SK-N-SH (cell line): ENCODE results near the gene MPDZ. TPM values are rescaled to one million over a fixed set of nuclear protein-coding genes. Genes with fewer than 3 reads are reported as not detected.

Experiments
- CTCF ChIA-PET: fragments of 300-600, 350-600 bp; formaldehyde crosslinking; extraction: SDS; loops from one replicate; lab custom pipeline; 2021; lab: Yijun Ruan, JAX
- POLR2A ChIA-PET: fragments of 350-600 bp; sonication (Branson Sonifier 250); formaldehyde crosslinking; extraction: SDS; loops from one replicate; lab custom pipeline; 2020; ENCODE audit warnings: antibody characterized with exemption, inconsistent platforms; lab: Yijun Ruan, JAX
- DNase-seq: peaks from one replicate; pipeline ENCODE4 v3.0.0; 2012
- H2AFZ ChIP-seq: fragments of 200-600 bp; sonication (generic); 2 replicates; pipeline ENCODE4 v1.8.1; 2016; ENCODE audit warnings: antibody characterized with exemption, mild to moderate bottlenecking, low read depth
- H3F3A ChIP-seq: fragments of 200-600 bp; sonication (generic); replicated peaks from 2 replicates; pipeline ENCODE3; 2016; ENCODE audit warnings: antibody characterized with exemption, mild to moderate bottlenecking; ENCODE audit not compliant: insufficient read depth
- H3K27ac ChIP-seq, 2 experiments: fragments of 200-500 bp in 1 of 2; fragments of 200-600 bp in 1 of 2; sonication (Bioruptor generic) in 1 of 2; sonication (generic), shearing (Covaris generic) in 1 of 2; 2 replicates each; pipeline versions ENCODE4 v1.5.1 to v1.6.1; 2014 to 2016; ENCODE audit warnings: low read depth in 2 of 2, inconsistent platforms in 1 of 2, low read length in 1 of 2, mild to moderate bottlenecking in 1 of 2, mixed read lengths in 1 of 2
- H3K27me3 ChIP-seq: fragments of 200-600 bp; sonication (generic), shearing (Covaris generic); 2 replicates; pipeline ENCODE4 v1.6.1; 2016; ENCODE audit warnings: mixed run types; ENCODE audit not compliant: insufficient read depth
- H3K36me3 ChIP-seq, 2 experiments: fragments of 200-500 bp in 1 of 2; fragments of 200-600 bp in 1 of 2; sonication (Bioruptor generic) in 1 of 2; sonication (generic) in 1 of 2; replicated peaks in 1 of 2; 2 replicates each; pipeline versions ENCODE3 to v1.5.1; 2014 to 2016; ENCODE audit warnings: low read length in 1 of 2, mild to moderate bottlenecking in 1 of 2; ENCODE audit not compliant: insufficient read depth in 2 of 2, control insufficient read depth in 1 of 2
- H3K4me1 ChIP-seq, 2 experiments: fragments of 200-500 bp in 1 of 2; fragments of 200-600 bp in 1 of 2; sonication (Bioruptor generic) in 1 of 2; sonication (generic), shearing (Covaris generic) in 1 of 2; 2 replicates each; pipeline versions ENCODE4 v1.5.1 to v1.6.1; 2014 to 2016; ENCODE audit warnings: low read depth in 1 of 2, low read length in 1 of 2, mixed run types in 1 of 2; ENCODE audit not compliant: insufficient read depth in 2 of 2, control insufficient read depth in 1 of 2
- H3K4me2 ChIP-seq: fragments of 200-600 bp; sonication (generic), shearing (Covaris generic); 2 replicates; pipeline ENCODE4 v1.6.1; 2017; ENCODE audit warnings: mixed run types
- H3K4me3 ChIP-seq, 2 experiments: fragments of 200-500 bp in 1 of 2; fragments of 200-600 bp in 1 of 2; sonication (Bioruptor generic) in 1 of 2; sonication (generic), shearing (Covaris generic) in 1 of 2; 2 replicates each; pipeline versions ENCODE4 v1.5.1 to v1.8.1; 2014 to 2016; ENCODE audit warnings: low read depth in 2 of 2, inconsistent platforms in 1 of 2, low read length in 1 of 2, mild to moderate bottlenecking in 1 of 2, mixed read lengths in 1 of 2, moderate library complexity in 1 of 2
- H3K79me2 ChIP-seq: fragments of 200-600 bp; sonication (generic); 2 replicates; pipeline ENCODE4 v1.8.1; 2017; ENCODE audit warnings: mild to moderate bottlenecking; ENCODE audit not compliant: insufficient read depth
- H3K9ac ChIP-seq: fragments of 200-600 bp; sonication (generic); 2 replicates; pipeline ENCODE4 v1.6.1; 2017; ENCODE audit warnings: mixed run types
- H3K9me2 ChIP-seq: fragments of 200-600 bp; sonication (generic); 2 replicates; pipeline ENCODE4 v1.6.1; 2017; ENCODE audit warnings: mixed run types
- H3K9me3 ChIP-seq: fragments of 200-600 bp; sonication (generic); 2 replicates; pipeline ENCODE4 v1.6.1; 2017; ENCODE audit warnings: mixed run types, mild to moderate bottlenecking, moderate library complexity
- H4K20me1 ChIP-seq: fragments of 200-600 bp; sonication (generic); 2 replicates; pipeline ENCODE4 v1.6.1; 2017; ENCODE audit warnings: mild to moderate bottlenecking, mixed run types; ENCODE audit not compliant: insufficient read depth
- CHD2 ChIP-seq: fragments of 150-350 bp; IDR thresholded peaks from 2 replicates; pipeline ENCODE4 v1.6.1; 2018; ENCODE audit warnings: low read length; ENCODE audit not compliant: partially characterized antibody
- ELF1 ChIP-seq: IDR thresholded peaks from 2 replicates; pipeline ENCODE4 v1.4.0; 2012
- FOSL2 ChIP-seq: IDR thresholded peaks from 2 replicates; pipeline ENCODE4 v1.4.0; 2012; ENCODE audit warnings: low read depth, mild to moderate bottlenecking, moderate library complexity, borderline replicate concordance
- JUND ChIP-seq: IDR thresholded peaks from 2 replicates; pipeline ENCODE4 v1.4.0; 2012
- MAX ChIP-seq: IDR thresholded peaks from 2 replicates; pipeline ENCODE4 v1.4.0; 2012; ENCODE audit warnings: low read depth
- MEF2A ChIP-seq: IDR thresholded peaks from 2 replicates; pipeline ENCODE4 v1.4.0; 2012; ENCODE audit warnings: low read depth, borderline replicate concordance
- NRF1 ChIP-seq: IDR thresholded peaks from 2 replicates; pipeline ENCODE4 v1.6.1; 2012; ENCODE audit warnings: low read depth, mild to moderate bottlenecking, low read length
- RAD21 ChIP-seq: IDR thresholded peaks from 2 replicates; pipeline ENCODE4 v1.6.1; 2012; ENCODE audit warnings: mild to moderate bottlenecking, low read length
- RCOR1 ChIP-seq: fragments of 150-350 bp; IDR thresholded peaks from 2 replicates; pipeline ENCODE4 v1.6.1; 2017; ENCODE audit warnings: antibody characterized with exemption, low read length
- REST ChIP-seq: IDR thresholded peaks from 2 replicates; pipeline ENCODE4 v1.6.1; 2012; ENCODE audit warnings: mild to moderate bottlenecking, low read depth, low read length, moderate library complexity
- RFX5 ChIP-seq: IDR thresholded peaks from 2 replicates; pipeline ENCODE4 v1.6.1; 2012; ENCODE audit warnings: mild to moderate bottlenecking, improper control_type of control experiment, low read length
- SIN3A ChIP-seq: IDR thresholded peaks from 2 replicates; pipeline ENCODE4 v1.6.1; 2012; ENCODE audit warnings: low read depth, mild to moderate bottlenecking, low read length, moderate library complexity, borderline replicate concordance
- USF2 ChIP-seq: fragments of 150-350 bp; IDR thresholded peaks from 2 replicates; pipeline ENCODE4 v1.6.1; 2017; ENCODE audit warnings: antibody characterized with exemption, low read length, low read depth, borderline replicate concordance
- YY1 ChIP-seq: IDR thresholded peaks from 2 replicates; pipeline ENCODE4 v1.4.0; 2012; ENCODE audit warnings: low read depth, mild to moderate bottlenecking
- WGBS: methylation state at CpG from one replicate; pipeline ENCODE4 v1.1.6; 2017; ENCODE audit warnings: low lambda C conversion rate; 5-methylcytosine and 5-hydroxymethylcytosine counted together
- polyA plus RNA-seq, 3 experiments: library from polyadenylated mRNA; depleted of rRNA; stranded (reverse); fragments of >200 nt; gene quantifications; 2 replicates each; pipeline ENCODE4 v1.2.3, GENCODE V29; 2012
- TF ChIP-seq, protein P1 (sequence below): IDR thresholded peaks from 2 replicates; pipeline ENCODE4 v1.4.0; 2012; ENCODE audit warnings: low read depth, borderline replicate concordance
- TF ChIP-seq, protein P2 (sequence below): fragments of 200-600 bp; sonication (generic); IDR thresholded peaks from 2 replicates; pipeline ENCODE4 v1.6.1; 2017; ENCODE audit warnings: antibody characterized with exemption, mild to moderate bottlenecking, moderate library complexity
- TF ChIP-seq, protein P3 (sequence below): IDR thresholded peaks from 2 replicates; pipeline ENCODE4; 2012
- TF ChIP-seq, protein P4 (sequence below): IDR thresholded peaks from 2 replicates; pipeline ENCODE4 v1.4.0; 2012; ENCODE audit warnings: low read depth, borderline replicate concordance

MPDZ gene
- polyA plus RNA-seq, 1 of the 3 experiments (the other 2 are of a cell fraction) = 20.5 TPM

- ChIA-PET POLR2A (no interaction called here), CTCF (interaction anchor here (0.6 to 1.0 kb wide), 2 partner anchors 123 to 1590 kb away, joined by 3 read pairs; no protein-coding TSS in a partner anchor)
- DNase-seq = no peak
- Histone ChIP-seq H3K36me3 (peaks cover 16 to 29% of the 10 kb centered on the region in 2 experiments), H3K9ac (no peak overlapping the region), H2AFZ (no peak overlapping the region), H3K9me3 (no peaks in the 10 kb centered on the region), H3K4me3 (no peak overlapping the region), H3K4me2 (no peak overlapping the region), H3K4me1 (no peaks in the 10 kb centered on the region), H3K9me2 (0 out of 2 replicates have a peak, but pooled peaks cover 4% of the 10 kb centered on the region), H3F3A (no peaks in the 10 kb centered on the region), H3K27me3 (no peaks in the 10 kb centered on the region), H3K79me2 (no peaks in the 10 kb centered on the region), H3K27ac (no peak overlapping the region), H4K20me1 (no peaks in the 10 kb centered on the region)
- TF ChIP-seq USF2 (no peak), REST (no peak), SIN3A (no peak), YY1 (no peak), NRF1 (no peak), MEF2A (no peak), MAX (no peak), ELF1 (no peak), CHD2 (no peak), FOSL2 (no peak), RCOR1 (no peak), JUND (no peak), RAD21 (no peak), RFX5 (no peak)
- TF ChIP-seq, protein P1, sequence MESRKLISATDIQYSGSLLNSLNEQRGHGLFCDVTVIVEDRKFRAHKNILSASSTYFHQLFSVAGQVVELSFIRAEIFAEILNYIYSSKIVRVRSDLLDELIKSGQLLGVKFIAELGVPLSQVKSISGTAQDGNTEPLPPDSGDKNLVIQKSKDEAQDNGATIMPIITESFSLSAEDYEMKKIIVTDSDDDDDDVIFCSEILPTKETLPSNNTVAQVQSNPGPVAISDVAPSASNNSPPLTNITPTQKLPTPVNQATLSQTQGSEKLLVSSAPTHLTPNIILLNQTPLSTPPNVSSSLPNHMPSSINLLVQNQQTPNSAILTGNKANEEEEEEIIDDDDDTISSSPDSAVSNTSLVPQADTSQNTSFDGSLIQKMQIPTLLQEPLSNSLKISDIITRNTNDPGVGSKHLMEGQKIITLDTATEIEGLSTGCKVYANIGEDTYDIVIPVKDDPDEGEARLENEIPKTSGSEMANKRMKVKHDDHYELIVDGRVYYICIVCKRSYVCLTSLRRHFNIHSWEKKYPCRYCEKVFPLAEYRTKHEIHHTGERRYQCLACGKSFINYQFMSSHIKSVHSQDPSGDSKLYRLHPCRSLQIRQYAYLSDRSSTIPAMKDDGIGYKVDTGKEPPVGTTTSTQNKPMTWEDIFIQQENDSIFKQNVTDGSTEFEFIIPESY = no peak
- TF ChIP-seq, protein P2, sequence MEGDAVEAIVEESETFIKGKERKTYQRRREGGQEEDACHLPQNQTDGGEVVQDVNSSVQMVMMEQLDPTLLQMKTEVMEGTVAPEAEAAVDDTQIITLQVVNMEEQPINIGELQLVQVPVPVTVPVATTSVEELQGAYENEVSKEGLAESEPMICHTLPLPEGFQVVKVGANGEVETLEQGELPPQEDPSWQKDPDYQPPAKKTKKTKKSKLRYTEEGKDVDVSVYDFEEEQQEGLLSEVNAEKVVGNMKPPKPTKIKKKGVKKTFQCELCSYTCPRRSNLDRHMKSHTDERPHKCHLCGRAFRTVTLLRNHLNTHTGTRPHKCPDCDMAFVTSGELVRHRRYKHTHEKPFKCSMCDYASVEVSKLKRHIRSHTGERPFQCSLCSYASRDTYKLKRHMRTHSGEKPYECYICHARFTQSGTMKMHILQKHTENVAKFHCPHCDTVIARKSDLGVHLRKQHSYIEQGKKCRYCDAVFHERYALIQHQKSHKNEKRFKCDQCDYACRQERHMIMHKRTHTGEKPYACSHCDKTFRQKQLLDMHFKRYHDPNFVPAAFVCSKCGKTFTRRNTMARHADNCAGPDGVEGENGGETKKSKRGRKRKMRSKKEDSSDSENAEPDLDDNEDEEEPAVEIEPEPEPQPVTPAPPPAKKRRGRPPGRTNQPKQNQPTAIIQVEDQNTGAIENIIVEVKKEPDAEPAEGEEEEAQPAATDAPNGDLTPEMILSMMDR = no peak
- TF ChIP-seq, protein P3, sequence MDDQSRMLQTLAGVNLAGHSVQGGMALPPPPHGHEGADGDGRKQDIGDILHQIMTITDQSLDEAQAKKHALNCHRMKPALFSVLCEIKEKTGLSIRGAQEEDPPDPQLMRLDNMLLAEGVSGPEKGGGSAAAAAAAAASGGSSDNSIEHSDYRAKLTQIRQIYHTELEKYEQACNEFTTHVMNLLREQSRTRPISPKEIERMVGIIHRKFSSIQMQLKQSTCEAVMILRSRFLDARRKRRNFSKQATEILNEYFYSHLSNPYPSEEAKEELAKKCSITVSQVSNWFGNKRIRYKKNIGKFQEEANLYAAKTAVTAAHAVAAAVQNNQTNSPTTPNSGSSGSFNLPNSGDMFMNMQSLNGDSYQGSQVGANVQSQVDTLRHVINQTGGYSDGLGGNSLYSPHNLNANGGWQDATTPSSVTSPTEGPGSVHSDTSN = no peak
- TF ChIP-seq, protein P4, sequence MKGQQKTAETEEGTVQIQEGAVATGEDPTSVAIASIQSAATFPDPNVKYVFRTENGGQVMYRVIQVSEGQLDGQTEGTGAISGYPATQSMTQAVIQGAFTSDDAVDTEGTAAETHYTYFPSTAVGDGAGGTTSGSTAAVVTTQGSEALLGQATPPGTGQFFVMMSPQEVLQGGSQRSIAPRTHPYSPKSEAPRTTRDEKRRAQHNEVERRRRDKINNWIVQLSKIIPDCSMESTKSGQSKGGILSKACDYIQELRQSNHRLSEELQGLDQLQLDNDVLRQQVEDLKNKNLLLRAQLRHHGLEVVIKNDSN = no peak
- 98% methylated on average over 1 of the region's 1 CpG for WGBS
These were observed 51.1 kb downstream of the MPDZ start for GRCh38 chr9:13228431-13228830.
